HUES48 (cell line): ENCODE measurements around the gene OGG1.
"Not testable (repeated sequence)": the region's sequence is repeated elsewhere in the genome, so short reads cannot be mapped to it uniquely, and the experiment has no call there.

Experiments used
- H3K27ac ChIP-seq: one replicate; pipeline ENCODE4 v1.7.0; 2013; ENCODE audit warnings: low read depth, low read length, inconsistent platforms
- H3K27me3 ChIP-seq: 2 replicates; pipeline ENCODE4 v1.6.1; 2013; ENCODE audit warnings: mild to moderate bottlenecking, low read length; ENCODE audit not compliant: control insufficient read depth, insufficient read depth
- H3K36me3 ChIP-seq: 2 replicates; pipeline ENCODE4 v1.6.1; 2013; ENCODE audit warnings: low read length; ENCODE audit not compliant: control insufficient read depth, insufficient read depth
- H3K4me1 ChIP-seq: 2 replicates; pipeline ENCODE4 v1.6.1; 2013; ENCODE audit warnings: mild to moderate bottlenecking, low read length; ENCODE audit not compliant: control insufficient read depth, insufficient read depth
- H3K4me3 ChIP-seq: 2 replicates; pipeline ENCODE4 v1.5.1; 2013; ENCODE audit warnings: mild to moderate bottlenecking, low read depth, low read length
- H3K9ac ChIP-seq: 2 replicates; pipeline ENCODE4 v1.6.1; 2013; ENCODE audit warnings: mild to moderate bottlenecking, low read depth, low read length, moderate library complexity
- H3K9me3 ChIP-seq: 2 replicates; pipeline ENCODE4 v1.6.1; 2013; ENCODE audit warnings: low read length; ENCODE audit not compliant: control insufficient read depth, insufficient read depth

The OGG1 gene

GRCh38 chr3:9767418-9767817 lies 17.7 kb downstream of the OGG1 start:
- Histone ChIP-seq H3K9ac (no peak overlapping the region), H3K27ac (no peak overlapping the region), H3K4me1 (peaks cover 9% of the 10 kb centered on the region), H3K27me3 (peaks cover 19% of the 10 kb centered on the region), H3K36me3 (no peaks in the 10 kb centered on the region), H3K4me3 (no peak overlapping the region), H3K9me3 (no peaks in the 10 kb centered on the region)

GRCh38 chr3:9768141-9768775 lies 18.5 kb downstream of the OGG1 start:
- H3K4me3 ChIP-seq = no peak overlapping the region
- H3K27me3 ChIP-seq = peaks cover 21% of the 10 kb centered on the region
- H3K4me1 ChIP-seq = peaks cover 9% of the 10 kb centered on the region
- no peaks in the 10 kb centered on the region for H3K36me3 ChIP-seq
- no peaks in the 10 kb centered on the region for H3K9me3 ChIP-seq
- H3K27ac ChIP-seq = no peak overlapping the region
- no peak overlapping the region for H3K9ac ChIP-seq

- H3K36me3 ChIP-seq = no peaks in the 10 kb centered on the region
- peak overlapping the region; percentile 58; the same call in 1 of the 2 replicates for H3K4me3 ChIP-seq
- H3K27ac ChIP-seq = no peak overlapping the region
- no peaks in the 10 kb centered on the region for H3K9me3 ChIP-seq
- peaks cover 21% of the 10 kb centered on the region for H3K27me3 ChIP-seq
- peaks cover 9% of the 10 kb centered on the region for H3K4me1 ChIP-seq
- no peak overlapping the region for H3K9ac ChIP-seq
Measured at GRCh38 chr3:9769012-9769411, 19.3 kb downstream of the OGG1 start.

GRCh38 chr3:9769426-9770275 lies 19.9 kb downstream of the OGG1 start, which contains the start of gene CAMK1:
Gene CAMK1 (minus strand): TSS chr3:9769947. CDS start chr3:9767749, 2,198 bp downstream.
- H3K27ac ChIP-seq = peak within 1 kb of the TSS; percentile 11
- H3K27me3 ChIP-seq = peaks cover 21% of the 10 kb centered on the region
- H3K4me1 ChIP-seq = peaks cover 9% of the 10 kb centered on the region
- no peak within 1 kb of the TSS; the same call in 1 of the 2 replicates for H3K9ac ChIP-seq
- H3K4me3 ChIP-seq = peak within 1 kb of the TSS; percentile 58
- H3K9me3 ChIP-seq = no peaks in the 10 kb centered on the region
- no peaks in the 10 kb centered on the region for H3K36me3 ChIP-seq

GRCh38 chr3:9770276-9770812 lies 20.6 kb downstream of the OGG1 start:
- Histone ChIP-seq H3K36me3 (no peaks in the 10 kb centered on the region), H3K9me3 (no peaks in the 10 kb centered on the region), H3K27ac (no peak overlapping the region), H3K4me3 (peak overlapping the region; percentile 58), H3K9ac (no peak overlapping the region), H3K4me1 (peaks cover 9% of the 10 kb centered on the region), H3K27me3 (peaks cover 21% of the 10 kb centered on the region)

DNA sequence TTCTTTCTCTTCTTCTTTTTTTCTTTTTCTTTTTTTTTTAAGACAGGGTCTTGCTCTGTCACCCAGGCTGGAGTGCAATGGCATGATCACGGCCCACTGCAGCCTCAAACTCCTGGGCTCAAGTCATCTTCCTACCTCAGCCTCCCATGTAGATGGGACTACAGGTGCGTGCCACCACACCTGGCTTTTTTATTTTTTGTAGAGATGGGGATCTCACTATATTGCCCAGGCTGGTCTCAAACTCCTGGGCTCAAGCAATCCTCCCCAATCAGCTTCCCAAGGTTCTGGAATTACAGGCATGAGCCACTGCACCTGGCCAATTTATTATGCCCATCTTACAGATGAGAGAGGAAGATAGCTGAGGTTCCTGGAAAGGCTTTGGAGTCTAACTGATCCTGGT lies 21.3 kb downstream of the OGG1 start:
- H3K27ac ChIP-seq, H3K4me3 ChIP-seq, H3K9me3 ChIP-seq, H3K36me3 ChIP-seq, H3K9ac ChIP-seq, H3K4me1 ChIP-seq: not testable (repeated sequence)
- peaks cover 21% of the 10 kb centered on the region for H3K27me3 ChIP-seq

GRCh38 chr3:9776896-9777693 lies 27.3 kb downstream of the OGG1 start:
- H3K4me3 ChIP-seq = no peak overlapping the region
- H3K9me3 ChIP-seq = no peaks in the 10 kb centered on the region
- H3K27ac ChIP-seq = no peak overlapping the region
- no peaks in the 10 kb centered on the region; the same call in 1 of the 2 replicates for H3K4me1 ChIP-seq
- peaks cover 17% of the 10 kb centered on the region; the same call in 1 of the 2 replicates for H3K36me3 ChIP-seq
- H3K9ac ChIP-seq = no peak overlapping the region
- peaks cover 6% of the 10 kb centered on the region for H3K27me3 ChIP-seq

DNA sequence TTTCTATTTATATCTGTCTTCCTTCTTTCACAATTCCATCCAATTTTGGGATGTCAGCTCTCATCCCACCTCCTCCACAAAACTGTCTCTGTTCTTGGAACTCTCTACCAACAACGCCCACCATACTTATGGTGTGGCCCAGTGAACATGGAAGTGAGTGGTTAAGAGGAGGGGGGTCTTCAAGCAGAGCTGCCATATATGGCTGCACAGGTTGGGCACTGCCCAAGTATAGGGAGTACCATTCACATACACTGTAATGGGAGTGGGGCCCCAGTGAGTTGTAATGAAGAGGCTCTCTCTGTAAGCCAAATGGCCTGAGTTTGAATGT lies 27.9 kb downstream of the OGG1 start:
- Histone ChIP-seq H3K27ac (peak overlapping the region; percentile 50), H3K9me3 (no peaks in the 10 kb centered on the region), H3K9ac (no peak overlapping the region), H3K36me3 (peaks cover 23% of the 10 kb centered on the region), H3K4me3 (no peak overlapping the region), H3K27me3 (0 out of 2 replicates have a peak, but pooled peaks cover under 1% of the 10 kb centered on the region), H3K4me1 (no peaks in the 10 kb centered on the region; the same call in 1 of the 2 replicates)

DNA sequence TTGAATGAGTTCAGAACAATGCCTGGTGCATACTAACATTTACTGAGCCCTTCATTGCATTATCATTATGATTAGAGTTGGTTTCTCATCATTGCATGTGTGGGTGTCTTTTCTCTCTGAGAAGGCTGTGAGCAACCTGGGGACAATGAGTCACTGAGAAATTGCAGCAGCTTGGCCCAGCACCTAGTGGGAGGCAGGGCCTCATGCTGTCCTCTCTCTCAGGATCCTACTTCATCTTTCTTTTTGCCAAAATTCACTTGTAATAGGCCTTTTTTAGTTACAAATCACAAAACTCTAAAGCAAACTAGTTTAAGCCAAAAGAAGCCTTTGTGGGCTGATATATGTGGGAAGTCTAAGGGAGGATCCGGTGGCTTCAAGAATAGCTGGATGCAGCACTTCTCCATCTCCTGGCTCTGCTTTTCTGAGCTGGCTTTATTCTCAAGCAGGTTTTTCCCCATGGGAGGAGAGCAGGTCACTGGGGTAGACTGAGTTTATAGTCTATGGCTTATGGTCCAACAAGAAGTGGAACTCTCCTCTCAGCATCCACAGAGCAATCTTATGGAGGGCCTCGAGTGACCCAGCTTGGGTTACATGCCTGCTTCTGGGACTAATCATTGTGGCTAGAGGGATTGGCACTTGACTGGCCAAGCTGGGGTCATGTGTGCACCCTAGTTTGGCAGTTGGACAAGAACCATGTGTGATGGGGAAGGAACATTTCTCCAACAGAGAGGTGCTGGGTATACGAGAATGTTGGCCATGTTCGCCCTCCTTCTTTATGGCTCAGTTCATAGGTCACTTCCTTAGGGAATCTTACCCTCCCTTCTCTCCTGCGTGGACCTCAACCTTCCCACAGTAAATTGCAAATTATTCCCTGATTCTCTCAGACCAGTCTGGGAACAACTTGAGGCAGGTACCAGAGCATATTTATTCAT lies 28.7 kb downstream of the OGG1 start:
- no peaks in the 10 kb centered on the region; the same call in 1 of the 2 replicates for H3K4me1 ChIP-seq
- H3K36me3 ChIP-seq = peaks cover 30% of the 10 kb centered on the region

GRCh38 chr3:9779075-9779593 lies 29.4 kb downstream of the OGG1 start:
- H3K4me1 ChIP-seq = no peaks in the 10 kb centered on the region; the same call in 1 of the 2 replicates
- no peaks in the 10 kb centered on the region for H3K27me3 ChIP-seq
- H3K36me3 ChIP-seq = peaks cover 36% of the 10 kb centered on the region
- no peak overlapping the region for H3K27ac ChIP-seq
- no peak overlapping the region for H3K9ac ChIP-seq
- no peak overlapping the region for H3K4me3 ChIP-seq
- H3K9me3 ChIP-seq = no peaks in the 10 kb centered on the region

More for the DNA sequence above, 28.7 kb downstream of the OGG1 start:
- Histone ChIP-seq H3K27ac (peak overlapping the region; percentile 50), H3K4me3 (no peak overlapping the region), H3K27me3 (no peaks in the 10 kb centered on the region), H3K9ac (no peak overlapping the region), H3K9me3 (no peaks in the 10 kb centered on the region)
